HL-60 (cell line): ENCODE measurements around the gene RBFOX2.

ENCODE experiments used
- DNase-seq, 2 experiments: peaks; one replicate each; pipeline ENCODE4 v3.0.0-alpha.2; 2010 to 2020; ENCODE audit warnings: low read depth in 1 of 2, low spot score in 1 of 2
- H3K27ac ChIP-seq: fragments of 250-450 bp; sonication (Bioruptor Pico); replicated peaks from 2 replicates; pipeline ENCODE4 v1.5.1; 2020; ENCODE audit warnings: mild to moderate bottlenecking, moderate library complexity
- H3K27me3 ChIP-seq: fragments of 250-450 bp; sonication (Bioruptor Pico); 2 replicates; pipeline ENCODE4 v1.5.1; 2021; ENCODE audit warnings: mild to moderate bottlenecking, moderate library complexity; ENCODE audit not compliant: insufficient read depth, poor library complexity, severe bottlenecking
- H3K4me3 ChIP-seq: replicated peaks from 2 replicates; pipeline ENCODE4 v1.5.1; 2011; ENCODE audit warnings: mild to moderate bottlenecking, control low read depth, low read length; ENCODE audit not compliant: insufficient read depth
- GABPA ChIP-seq: IDR thresholded peaks from 2 replicates; pipeline ENCODE4 v1.6.1; 2012; ENCODE audit warnings: low read depth
- POLR2AphosphoS5 ChIP-seq: IDR thresholded peaks from 2 replicates; pipeline ENCODE4 v1.6.1; 2012; ENCODE audit warnings: low read depth
- SPI1 ChIP-seq: IDR thresholded peaks from 2 replicates; pipeline ENCODE4 v1.6.1; 2012; ENCODE audit warnings: low read depth, mild to moderate bottlenecking, borderline replicate concordance
- TF ChIP-seq, protein P1 (sequence below): IDR thresholded peaks from one replicate; pipeline ENCODE4 v1.5.1; 2011; ENCODE audit warnings: low read length, control low read depth, inconsistent platforms; ENCODE audit not compliant: insufficient read depth
- TF ChIP-seq, protein P2 (sequence below): IDR thresholded peaks from 2 replicates; pipeline ENCODE4 v1.6.1; 2012; ENCODE audit warnings: low read depth; ENCODE audit not compliant: insufficient replicate concordance

RBFOX2 gene

DNA sequence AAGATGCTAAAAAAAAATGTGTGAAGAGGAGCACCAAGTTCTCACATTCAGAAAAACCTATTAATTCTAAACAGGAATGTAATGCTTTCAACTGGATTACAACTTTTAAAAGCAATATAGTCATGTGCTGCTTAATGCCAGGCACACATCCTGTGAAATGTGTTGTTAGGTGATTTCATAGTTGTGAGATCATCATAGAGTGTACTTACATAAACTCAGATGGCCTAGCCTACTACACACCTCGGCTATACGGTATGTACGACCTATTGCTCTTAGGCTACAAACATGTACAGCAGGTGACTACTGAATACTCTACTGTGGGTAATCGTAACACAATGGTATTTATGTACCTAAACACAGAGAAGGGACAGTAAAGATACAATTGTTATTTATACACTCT is 142.3 kb downstream of the RBFOX2 start:
- Histone ChIP-seq H3K27ac (no peak overlapping the region), H3K27me3 (peaks cover 9% of the 10 kb centered on the region), H3K4me3 (no peak overlapping the region)
- DNase-seq, result no peak
- TF ChIP-seq GABPA, result no peak
- TF ChIP-seq POLR2AphosphoS5, result no peak
- TF ChIP-seq SPI1, result no peak
- TF ChIP-seq, protein P1, sequence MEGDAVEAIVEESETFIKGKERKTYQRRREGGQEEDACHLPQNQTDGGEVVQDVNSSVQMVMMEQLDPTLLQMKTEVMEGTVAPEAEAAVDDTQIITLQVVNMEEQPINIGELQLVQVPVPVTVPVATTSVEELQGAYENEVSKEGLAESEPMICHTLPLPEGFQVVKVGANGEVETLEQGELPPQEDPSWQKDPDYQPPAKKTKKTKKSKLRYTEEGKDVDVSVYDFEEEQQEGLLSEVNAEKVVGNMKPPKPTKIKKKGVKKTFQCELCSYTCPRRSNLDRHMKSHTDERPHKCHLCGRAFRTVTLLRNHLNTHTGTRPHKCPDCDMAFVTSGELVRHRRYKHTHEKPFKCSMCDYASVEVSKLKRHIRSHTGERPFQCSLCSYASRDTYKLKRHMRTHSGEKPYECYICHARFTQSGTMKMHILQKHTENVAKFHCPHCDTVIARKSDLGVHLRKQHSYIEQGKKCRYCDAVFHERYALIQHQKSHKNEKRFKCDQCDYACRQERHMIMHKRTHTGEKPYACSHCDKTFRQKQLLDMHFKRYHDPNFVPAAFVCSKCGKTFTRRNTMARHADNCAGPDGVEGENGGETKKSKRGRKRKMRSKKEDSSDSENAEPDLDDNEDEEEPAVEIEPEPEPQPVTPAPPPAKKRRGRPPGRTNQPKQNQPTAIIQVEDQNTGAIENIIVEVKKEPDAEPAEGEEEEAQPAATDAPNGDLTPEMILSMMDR, result no peak
- TF ChIP-seq, protein P2, sequence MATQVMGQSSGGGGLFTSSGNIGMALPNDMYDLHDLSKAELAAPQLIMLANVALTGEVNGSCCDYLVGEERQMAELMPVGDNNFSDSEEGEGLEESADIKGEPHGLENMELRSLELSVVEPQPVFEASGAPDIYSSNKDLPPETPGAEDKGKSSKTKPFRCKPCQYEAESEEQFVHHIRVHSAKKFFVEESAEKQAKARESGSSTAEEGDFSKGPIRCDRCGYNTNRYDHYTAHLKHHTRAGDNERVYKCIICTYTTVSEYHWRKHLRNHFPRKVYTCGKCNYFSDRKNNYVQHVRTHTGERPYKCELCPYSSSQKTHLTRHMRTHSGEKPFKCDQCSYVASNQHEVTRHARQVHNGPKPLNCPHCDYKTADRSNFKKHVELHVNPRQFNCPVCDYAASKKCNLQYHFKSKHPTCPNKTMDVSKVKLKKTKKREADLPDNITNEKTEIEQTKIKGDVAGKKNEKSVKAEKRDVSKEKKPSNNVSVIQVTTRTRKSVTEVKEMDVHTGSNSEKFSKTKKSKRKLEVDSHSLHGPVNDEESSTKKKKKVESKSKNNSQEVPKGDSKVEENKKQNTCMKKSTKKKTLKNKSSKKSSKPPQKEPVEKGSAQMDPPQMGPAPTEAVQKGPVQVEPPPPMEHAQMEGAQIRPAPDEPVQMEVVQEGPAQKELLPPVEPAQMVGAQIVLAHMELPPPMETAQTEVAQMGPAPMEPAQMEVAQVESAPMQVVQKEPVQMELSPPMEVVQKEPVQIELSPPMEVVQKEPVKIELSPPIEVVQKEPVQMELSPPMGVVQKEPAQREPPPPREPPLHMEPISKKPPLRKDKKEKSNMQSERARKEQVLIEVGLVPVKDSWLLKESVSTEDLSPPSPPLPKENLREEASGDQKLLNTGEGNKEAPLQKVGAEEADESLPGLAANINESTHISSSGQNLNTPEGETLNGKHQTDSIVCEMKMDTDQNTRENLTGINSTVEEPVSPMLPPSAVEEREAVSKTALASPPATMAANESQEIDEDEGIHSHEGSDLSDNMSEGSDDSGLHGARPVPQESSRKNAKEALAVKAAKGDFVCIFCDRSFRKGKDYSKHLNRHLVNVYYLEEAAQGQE, result no peak

DNA sequence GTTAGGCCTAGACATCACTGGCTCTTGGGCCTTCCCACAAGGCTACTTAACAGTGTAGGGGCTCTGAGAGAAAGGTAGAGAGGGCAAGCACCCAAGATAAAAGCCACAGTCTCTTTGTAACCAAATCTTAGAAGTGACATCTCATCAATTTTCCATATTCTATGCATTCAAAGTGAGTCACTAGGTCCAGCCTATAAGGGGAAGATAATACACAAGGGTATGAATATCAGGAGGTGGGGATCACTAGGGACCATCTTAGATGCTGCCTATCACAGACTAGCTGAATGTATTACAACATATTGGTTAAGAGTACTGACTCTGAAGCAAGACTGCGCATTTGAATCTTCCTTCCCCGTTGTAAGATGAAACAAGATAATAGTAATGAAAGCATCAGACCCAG is 144.1 kb downstream of the RBFOX2 start:
- TF ChIP-seq, protein P1, result no peak
- TF ChIP-seq SPI1 (no peak), GABPA (no peak), POLR2AphosphoS5 (no peak)
- TF ChIP-seq, protein P2, result no peak
- Histone ChIP-seq H3K4me3 (no peak overlapping the region), H3K27ac (no peak overlapping the region), H3K27me3 (peaks cover 9% of the 10 kb centered on the region)
- DNase-seq, result no peak

DNA sequence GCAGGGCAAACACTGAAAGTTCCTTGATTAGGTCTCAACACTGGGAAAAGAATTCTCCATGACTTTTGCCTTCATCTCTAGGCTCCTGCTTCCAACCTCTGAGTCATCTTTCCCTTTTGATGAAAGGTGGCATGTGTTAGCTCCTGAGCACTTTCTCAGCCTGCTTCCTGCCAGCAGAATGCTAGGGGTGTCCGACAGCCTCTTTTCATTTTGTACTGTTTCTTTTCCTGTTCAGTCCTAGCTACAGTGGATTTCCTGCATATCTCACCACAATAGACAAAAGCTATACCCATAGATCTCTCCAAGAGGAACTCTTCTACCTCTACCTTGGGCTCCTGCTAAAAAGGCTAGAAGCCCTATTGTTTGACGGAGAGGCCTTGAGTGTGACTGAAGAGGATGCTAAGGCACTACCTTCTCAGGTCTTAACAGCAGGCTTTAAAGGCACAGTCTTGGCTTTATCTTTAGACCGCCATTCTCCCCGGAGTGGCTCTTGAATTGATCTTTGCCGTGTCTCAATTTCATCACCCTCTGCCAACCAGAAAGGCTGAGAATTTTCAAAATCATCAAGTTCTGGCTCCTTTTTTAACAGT is 145.5 kb downstream of the RBFOX2 start:
- DNase-seq, result no peak

More for the DNA sequence above, 145.5 kb downstream of the RBFOX2 start:
- H3K27me3 ChIP-seq, result peaks cover 9% of the 10 kb centered on the region
- TF ChIP-seq, protein P1, result no peak
- TF ChIP-seq SPI1, result no peak
- TF ChIP-seq, protein P2, result no peak
- TF ChIP-seq GABPA, result no peak
- no peak for TF ChIP-seq POLR2AphosphoS5
- H3K4me3 ChIP-seq, result no peak overlapping the region
- H3K27ac ChIP-seq, result no peak overlapping the region
